ENCODE results near the gene ARMC3.

DNA sequence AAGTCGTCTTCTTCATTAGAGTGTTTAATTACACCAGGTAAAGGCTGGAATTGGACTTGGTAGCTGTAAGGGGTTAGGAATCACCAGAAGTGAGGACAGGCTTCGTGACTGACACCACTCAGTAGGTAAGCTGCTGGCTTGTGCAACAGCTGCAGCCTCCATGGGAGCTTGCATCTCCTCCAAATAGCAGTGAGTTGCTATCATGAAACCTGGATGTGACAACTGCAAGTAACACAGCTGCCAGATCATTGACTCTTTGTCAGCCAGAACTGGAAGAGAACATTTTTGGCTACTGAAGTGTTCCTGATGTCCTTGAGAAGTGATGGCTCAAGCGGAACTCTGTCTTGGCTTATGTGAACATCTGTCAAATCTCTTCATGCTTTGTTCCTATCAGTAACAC, 103.5 kb downstream of the ARMC3 start:
- TF ChIP-seq POLR2A (IDR thresholded peaks at IDR 0.05; ENCODE audit: low read depth, low read length) (no peak), TAF1 (IDR thresholded peaks at IDR 0.05; ENCODE audit: low read depth, low read length) (no peak)
